H1 (cell line): ENCODE measurements around the gene BIVM. TPM values are rescaled to one million over a fixed set of nuclear protein-coding genes. Genes with fewer than 3 reads are reported as not detected.

Experiments
- E2F6 ChIP-seq: IDR thresholded peaks from 2 replicates; pipeline ENCODE4 v1.6.1; 2012; ENCODE audit warnings: inconsistent platforms
- EGR1 ChIP-seq: IDR thresholded peaks from 2 replicates; pipeline ENCODE4 v1.6.1; 2011; ENCODE audit warnings: low read depth, low read length, borderline replicate concordance
- POLR2AphosphoS5 ChIP-seq: IDR thresholded peaks from 2 replicates; pipeline ENCODE4 v1.6.1; 2011; ENCODE audit warnings: low read depth, low read length
- polyA plus RNA-seq, 7 experiments: library from polyadenylated mRNA; depleted of rRNA in 3 of 7; stranded (reverse) in 5 of 7; unstranded in 2 of 7; fragments of >200 nt in 5 of 7; fragments of 200-250 nt in 2 of 7; gene quantifications; 1 replicate in 5 of 7; 2 replicates in 1 of 7; 4 replicates in 1 of 7; pipeline versions ENCODE4 v1.2.1 to v1.2.3, GENCODE V29; 2011 to 2013; ENCODE audit warnings: missing spikeins in 2 of 7, mixed read lengths in 2 of 7
- total RNA-seq: library from RNA; stranded (reverse); fragmentation: NEBNext Ultra II Directional; extraction: Animal tissue kit (Norgen Biotek cat#: 25700); gene quantifications from 2 replicates; pipeline ENCODE4 v1.2.1, GENCODE V29; 2021

BIVM gene
- total and polyA plus RNA-seq, 2 of the 8 experiments (the other 6 are each of a cell fraction or from before 2014, with no cell fraction given): 1.8 to 5.5 TPM

GRCh38 chr13:102771298-102772041 lies 27.4 kb upstream of the BIVM start (continued):
- no peak for TF ChIP-seq POLR2AphosphoS5
- TF ChIP-seq E2F6: no peak
- no peak for TF ChIP-seq EGR1
